ENCODE results near the gene GATAD2B.
A peak's percentile ranks its signal among the peaks of the same experiment; 100 is the strongest.

The GATAD2B gene

GRCh38 chr1:153922972-153923925 lies at the start of gene GATAD2B:
Gene GATAD2B (minus strand): TSS chr1:153922972. CDS start chr1:153828347, 94,625 bp downstream.
- FAIRE-seq = no peak
- peak; percentile 97 for DNase-seq (ENCODE audit: insufficient read length, low spot score)
- TF ChIP-seq POLR2A (IDR thresholded peaks at IDR 0.05; ENCODE audit: low read depth, low read length) = peak; percentile 33; the same call in 1 of the 2 replicates

DNA sequence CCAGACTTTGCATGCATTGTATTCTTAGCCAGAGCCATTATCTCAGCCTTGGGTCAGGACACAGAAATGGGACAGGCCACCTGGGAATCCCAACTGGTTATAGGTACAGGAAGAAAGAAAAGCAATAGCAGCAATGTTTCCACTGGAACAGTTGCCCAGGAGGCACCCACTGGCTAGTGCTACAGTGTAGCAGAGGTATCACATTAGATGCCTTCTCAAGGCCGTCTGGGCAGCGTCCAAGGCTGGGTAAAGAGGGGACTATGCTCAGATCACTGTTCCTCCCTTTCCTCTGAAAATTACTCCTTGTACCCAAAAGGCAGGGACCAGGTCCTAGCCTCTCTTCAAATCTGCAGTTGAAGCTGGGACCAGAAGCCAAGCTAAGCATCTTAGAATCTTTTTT lies 47.6 kb upstream of the GATAD2B start:
- DNase-seq (ENCODE audit: insufficient read length, low spot score) (no peak), FAIRE-seq (no peak)
- TF ChIP-seq POLR2A (IDR thresholded peaks at IDR 0.05; ENCODE audit: low read depth, low read length) = no peak

DNA sequence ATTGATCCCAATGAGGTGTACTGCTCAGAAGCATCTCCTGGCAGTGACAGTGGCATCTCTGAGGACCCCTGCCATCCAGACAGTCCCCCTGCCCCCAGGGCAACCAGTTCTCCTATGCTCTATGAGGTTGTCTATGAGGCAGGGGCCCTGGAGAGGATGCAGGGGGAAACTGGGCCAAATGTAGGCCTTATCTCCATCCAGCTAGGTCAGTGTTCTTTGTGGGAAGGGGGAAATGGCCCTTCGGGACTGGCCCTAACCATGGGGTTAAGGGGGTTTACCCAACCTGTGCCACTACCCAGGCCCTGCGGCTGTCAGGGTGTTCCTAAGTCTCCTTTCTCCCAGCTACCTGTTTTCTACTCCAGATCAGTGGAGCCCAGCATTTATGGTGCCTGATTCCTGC lies 46.2 kb upstream of the GATAD2B start:
- DNase-seq (ENCODE audit: insufficient read length, low spot score) = no peak
- FAIRE-seq = no peak
- TF ChIP-seq POLR2A (IDR thresholded peaks at IDR 0.05; ENCODE audit: low read depth, low read length) = no peak

DNA sequence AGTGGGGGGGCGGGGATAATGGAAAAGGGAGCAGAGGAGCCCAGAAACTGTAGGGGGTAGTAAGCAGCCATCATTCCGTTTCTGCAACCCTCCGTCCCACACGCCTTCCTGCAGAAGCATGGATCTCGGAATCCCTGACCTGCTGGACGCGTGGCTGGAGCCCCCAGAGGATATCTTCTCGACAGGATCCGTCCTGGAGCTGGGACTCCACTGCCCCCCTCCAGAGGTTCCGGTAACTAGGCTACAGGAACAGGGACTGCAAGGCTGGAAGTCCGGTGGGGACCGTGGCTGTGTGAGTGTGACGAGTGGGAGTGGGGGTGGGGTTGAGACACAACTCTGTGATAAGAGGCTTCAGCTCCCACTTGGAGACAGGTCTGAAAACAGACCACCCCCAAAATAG lies 45.6 kb upstream of the GATAD2B start:
- TF ChIP-seq POLR2A (IDR thresholded peaks at IDR 0.05; ENCODE audit: low read depth, low read length) = no peak
- no peak for FAIRE-seq
- no peak for DNase-seq (ENCODE audit: insufficient read length, low spot score)

- DNase-seq (ENCODE audit: insufficient read length, low spot score) (no peak), FAIRE-seq (no peak)
- no peak for TF ChIP-seq POLR2A (IDR thresholded peaks at IDR 0.05; ENCODE audit: low read depth, low read length)
Observed at GRCh38 chr1:153968000-153968363, 45.2 kb upstream of the GATAD2B start.

DNA sequence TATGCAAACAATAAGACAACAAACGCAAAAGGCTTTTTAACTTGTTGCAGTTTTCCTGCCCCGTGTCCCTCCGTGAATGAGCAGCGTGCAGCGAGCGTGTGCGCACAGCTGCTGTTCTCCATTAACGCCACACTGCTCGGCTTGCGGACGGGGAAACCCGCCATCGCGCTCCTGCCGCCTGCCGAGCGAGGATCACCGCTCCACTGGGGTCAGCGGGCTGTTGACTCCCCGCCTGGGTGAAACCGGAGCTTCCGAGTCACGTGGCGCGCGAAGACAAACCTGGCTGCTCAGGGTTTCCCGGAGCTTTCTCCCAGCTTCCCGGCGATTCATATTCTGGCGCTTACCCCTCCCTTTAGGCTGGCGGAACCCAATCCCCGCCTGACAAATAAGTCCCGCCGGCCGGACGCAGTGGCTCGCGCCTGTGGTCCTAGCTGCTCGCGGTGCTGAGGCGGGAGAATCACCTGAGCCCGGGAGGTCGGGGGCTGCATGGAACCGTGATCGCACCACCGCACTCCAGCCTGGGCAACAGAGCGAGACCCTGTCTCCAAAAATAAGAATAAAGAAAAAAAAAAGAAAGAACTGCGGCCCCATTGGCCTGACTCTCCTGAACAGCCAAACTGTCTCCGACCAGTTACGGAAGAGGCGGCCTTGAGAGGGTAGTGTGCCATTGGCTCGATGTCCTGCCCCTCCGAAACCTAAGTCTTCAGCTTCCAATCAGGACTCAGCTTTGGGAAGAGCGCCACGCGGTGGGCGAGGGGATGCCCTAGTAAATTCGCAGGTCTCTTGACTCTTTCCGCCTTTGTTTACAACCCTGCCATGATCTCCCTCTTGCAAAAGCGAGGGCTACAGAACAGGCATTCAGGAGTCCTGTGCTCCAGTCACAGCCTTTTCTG lies 44.6 kb upstream of the GATAD2B start, which contains the start of gene CREB3L4:
Gene CREB3L4, plus strand, starts transcription at position 796 of the 893 bp plus-strand sequence. CDS start 624 bp downstream, outside the sequence.
- DNase-seq (ENCODE audit: insufficient read length, low spot score) = peak; percentile 84
- no peak for FAIRE-seq
- TF ChIP-seq POLR2A (IDR thresholded peaks at IDR 0.05; ENCODE audit: low read depth, low read length) = peak; percentile 78

DNA sequence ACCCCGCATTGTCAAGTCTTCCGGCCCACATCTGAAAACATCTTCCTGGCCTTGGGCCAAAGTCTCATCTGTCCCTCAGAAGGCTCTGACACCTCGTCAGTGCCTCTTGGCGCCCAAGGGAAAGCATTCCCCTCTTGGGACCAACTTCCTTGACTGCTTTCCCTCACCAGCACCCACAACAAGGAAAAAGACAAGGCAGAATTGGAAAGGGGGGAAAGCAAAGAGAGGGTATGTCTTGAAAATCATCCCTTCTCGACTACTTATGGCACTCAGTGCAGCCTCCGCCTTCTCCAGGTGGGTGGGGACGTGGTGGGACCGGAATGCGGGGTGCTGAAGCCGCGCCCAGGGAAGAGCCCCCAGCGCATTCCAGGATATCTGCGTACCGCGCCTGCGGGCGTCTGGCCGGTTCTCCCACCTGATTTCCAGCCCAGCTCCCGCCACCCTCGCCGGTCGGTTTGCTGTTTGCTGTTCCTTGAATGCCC lies 41.1 kb upstream of the GATAD2B start:
- no peak for FAIRE-seq
- no peak for TF ChIP-seq POLR2A (IDR thresholded peaks at IDR 0.05; ENCODE audit: low read depth, low read length)
- no peak for DNase-seq (ENCODE audit: insufficient read length, low spot score)

GRCh38 chr1:153963030-153963849 lies 40.5 kb upstream of the GATAD2B start, which contains the start of gene SLC39A1:
Gene SLC39A1 (minus strand): TSS chr1:153963537. CDS start chr1:153962715, 822 bp downstream.
- FAIRE-seq (no peak), DNase-seq (ENCODE audit: insufficient read length, low spot score) (peak; percentile 89)
- TF ChIP-seq POLR2A (IDR thresholded peaks at IDR 0.05; ENCODE audit: low read depth, low read length) = peak; percentile 55

DNA sequence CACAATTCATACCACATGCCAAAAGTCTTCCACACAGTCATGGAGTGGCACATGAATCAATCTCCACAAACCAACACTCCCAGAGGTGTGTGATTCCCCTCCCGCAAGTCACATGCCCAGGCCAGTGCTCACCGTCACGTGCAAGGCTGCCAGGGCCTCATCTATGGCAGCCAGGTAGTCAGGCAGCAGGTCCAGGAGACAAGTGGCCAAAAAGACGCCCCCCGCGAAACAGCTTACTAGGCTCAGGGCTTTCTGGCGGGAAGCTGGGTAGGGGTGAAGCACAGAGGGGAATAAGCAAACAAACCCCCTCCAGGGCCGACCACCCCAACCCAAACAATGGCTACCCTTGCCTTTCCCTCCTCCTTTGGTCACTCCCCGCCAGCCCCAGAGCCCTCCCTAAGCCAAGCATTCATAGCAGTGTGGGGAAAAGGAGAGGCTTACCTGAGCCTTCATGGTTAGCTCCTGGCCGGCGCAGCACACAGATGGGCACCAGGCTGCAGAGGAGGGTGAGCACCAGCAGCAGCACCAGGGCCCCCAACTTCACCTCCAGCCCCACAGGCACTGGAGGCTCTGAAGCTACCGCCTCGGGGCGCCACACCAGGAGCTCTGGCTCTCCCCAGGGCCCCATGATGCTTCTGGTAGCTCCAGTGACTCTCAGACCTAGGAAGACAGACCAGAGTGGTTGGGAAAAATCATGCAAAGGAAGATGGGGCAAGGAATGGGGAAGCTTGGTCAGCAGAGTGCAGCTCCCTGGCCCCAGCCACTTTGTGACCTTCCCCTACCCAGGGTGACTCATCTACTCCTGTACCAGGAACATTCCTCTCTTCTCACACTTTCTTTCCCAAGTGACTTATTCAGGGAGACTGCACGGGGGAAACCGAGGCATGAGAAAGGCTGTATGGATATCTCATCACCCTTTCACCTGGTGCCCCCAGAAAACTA lies 39.6 kb upstream of the GATAD2B start:
- DNase-seq (ENCODE audit: insufficient read length, low spot score) (no peak), FAIRE-seq (no peak)
- 0 out of 2 replicates have a peak, but pooled peaks have one; percentile 8 for TF ChIP-seq POLR2A (IDR thresholded peaks at IDR 0.05; ENCODE audit: low read depth, low read length)

GRCh38 chr1:153961421-153961820 lies 38.6 kb upstream of the GATAD2B start:
- no peak for FAIRE-seq
- no peak for DNase-seq (ENCODE audit: insufficient read length, low spot score)
- TF ChIP-seq POLR2A (IDR thresholded peaks at IDR 0.05; ENCODE audit: low read depth, low read length) = no peak

GRCh38 chr1:153960206-153960605 lies 37.4 kb upstream of the GATAD2B start:
- DNase-seq (ENCODE audit: insufficient read length, low spot score) (no peak), FAIRE-seq (no peak)
- TF ChIP-seq POLR2A (IDR thresholded peaks at IDR 0.05; ENCODE audit: low read depth, low read length) = no peak

GRCh38 chr1:153959454-153959853 lies 36.7 kb upstream of the GATAD2B start:
- no peak for FAIRE-seq
- DNase-seq (ENCODE audit: insufficient read length, low spot score) = no peak
- no peak for TF ChIP-seq POLR2A (IDR thresholded peaks at IDR 0.05; ENCODE audit: low read depth, low read length)
